Psoas muscle (tissue), 8 donors: ENCODE results near the gene TESK2. TPM values are rescaled to one million over a fixed set of nuclear protein-coding genes. Genes with fewer than 3 reads are reported as not detected.

Source experiments
- ATAC-seq, 4 donors: fragments of 200-7000 bp; cut with Tn5 transposase; one replicate each; pipeline ENCODE4 v1.9.1; 2020; ENCODE audit warnings: moderate library complexity in 3 of 4, mild to moderate bottlenecking in 2 of 4
- DNase-seq, 2 donors: peaks; one replicate each; pipeline ENCODE4 v3.0.0-alpha.2; 2020
- H3K27ac ChIP-seq: fragments of 200-600 bp; one replicate; pipeline ENCODE4 v1.8.0; 2022
- H3K27me3 ChIP-seq, 3 donors: fragments of 200-600 bp in 1 of 3; one replicate each; pipeline versions ENCODE4 v1.6.1 to v1.8.0; 2013 to 2022; ENCODE audit warnings: low read length in 2 of 3, mild to moderate bottlenecking in 2 of 3, moderate library complexity in 1 of 3; ENCODE audit not compliant: insufficient read depth in 3 of 3
- H3K36me3 ChIP-seq, 2 donors: fragments of 200-600 bp in 1 of 2; one replicate each; pipeline versions ENCODE4 v1.6.1 to v1.8.0; 2013 to 2022; ENCODE audit warnings: low read depth in 1 of 2, mild to moderate bottlenecking in 1 of 2, moderate library complexity in 1 of 2; ENCODE audit not compliant: insufficient read depth in 1 of 2
- H3K4me1 ChIP-seq: fragments of 200-600 bp; one replicate; pipeline ENCODE4 v1.8.0; 2022
- H3K4me3 ChIP-seq: fragments of 200-600 bp; one replicate; pipeline ENCODE4 v1.8.0; 2022; ENCODE audit warnings: mild to moderate bottlenecking
- H3K9me3 ChIP-seq: fragments of 200-600 bp; one replicate; pipeline ENCODE4 v1.8.0; 2022
- WGBS, 3 donors: extraction: QIAGEN DNeasy Blood & Tissue Kit; methylation state at CpG; one replicate each; pipeline versions ENCODE4 v1.1.6 to v1.1.7; 2013; 5-methylcytosine and 5-hydroxymethylcytosine counted together
- intact Hi-C, 2 donors: fragments of 100-400 bp; cut with DNase I; formaldehyde crosslinking; loops; one replicate each; pipeline versions ENCODE4 v1.11.0 to v1.14.2; 2022
- polyA plus RNA-seq, 3 donors: library from polyadenylated mRNA; stranded (reverse); fragments of 200-250 nt; gene quantifications; one replicate each; pipeline ENCODE4 v1.2.3, GENCODE V29; 2013
- total RNA-seq, 4 donors: library from RNA; stranded (reverse); fragmentation: NEBNext Ultra II Directional in 2 of 4; extraction: Animal tissue kit (Norgen Biotek cat#: 25700) in 2 of 4; gene quantifications; one replicate each; pipeline versions ENCODE4 v1.2.1 to v1.2.4, GENCODE V29; 2021 to 2023
- TF ChIP-seq, protein P1 (sequence below): fragments of 200-600 bp; IDR thresholded peaks from one replicate; pipeline ENCODE4 v1.8.0; 2022; ENCODE audit warnings: antibody characterized with exemption
- donor health status: healthy with polysubstance abuse.
- donor health status: DM: no; HTN: no; CAD: no; lungs with moderate emphysema.
- donor health status: Bipolar disorder and iron deficiency.
- donor health status: healthy.
- donor health status: DM: yes; HTN: yes; CAD: no.
- donor health status: DM: no; HTN: no; CAD: no.
- donor health status: DM: no; HTN: no; CAD: no.
- donor health status: DM: yes; HTN: yes; CAD: no.

The TESK2 gene
- total and polyA plus RNA-seq, 7 donors: 0.73 to 5.0 (median 2.2) TPM

DNA sequence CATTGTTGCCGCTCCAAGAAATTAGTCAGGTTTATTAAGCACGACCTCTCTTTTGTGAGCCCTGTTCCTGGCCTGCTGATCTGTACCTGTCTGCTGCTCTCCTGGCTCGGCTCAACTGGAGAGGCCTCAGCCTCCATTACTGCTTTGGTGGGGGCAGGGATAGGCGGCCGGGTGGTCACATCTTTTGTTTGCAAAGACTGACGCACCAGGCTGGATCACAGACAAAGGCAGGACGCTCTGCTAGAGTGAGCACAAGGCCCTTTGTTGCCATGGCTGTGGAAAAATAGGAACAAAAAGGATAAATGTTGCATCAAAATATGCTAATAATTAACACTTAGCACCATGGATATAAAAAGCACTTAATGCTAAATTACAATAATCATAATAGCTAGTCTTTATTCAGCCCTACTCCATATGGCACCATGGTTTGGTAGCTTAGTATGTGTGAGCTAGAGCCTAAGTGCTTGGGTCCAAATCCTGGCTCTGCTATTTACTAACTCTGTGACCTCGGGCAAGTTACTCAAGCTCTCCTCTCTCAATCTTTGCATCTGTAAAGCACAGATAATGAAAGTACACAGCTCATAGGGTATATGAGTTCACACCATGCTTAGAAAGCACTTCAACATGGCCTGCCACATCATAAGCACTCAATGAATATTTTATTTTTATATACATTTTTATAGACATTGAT is 193.2 kb downstream of the TESK2 start:
- WGBS, 3 donors: 67 to 76% (median 70%) methylated on average over 8 of the region's 8 CpGs
- no peaks in the 10 kb centered on the region for H3K27me3 ChIP-seq
- no peaks in the 10 kb centered on the region for H3K9me3 ChIP-seq
- TF ChIP-seq, protein P1, sequence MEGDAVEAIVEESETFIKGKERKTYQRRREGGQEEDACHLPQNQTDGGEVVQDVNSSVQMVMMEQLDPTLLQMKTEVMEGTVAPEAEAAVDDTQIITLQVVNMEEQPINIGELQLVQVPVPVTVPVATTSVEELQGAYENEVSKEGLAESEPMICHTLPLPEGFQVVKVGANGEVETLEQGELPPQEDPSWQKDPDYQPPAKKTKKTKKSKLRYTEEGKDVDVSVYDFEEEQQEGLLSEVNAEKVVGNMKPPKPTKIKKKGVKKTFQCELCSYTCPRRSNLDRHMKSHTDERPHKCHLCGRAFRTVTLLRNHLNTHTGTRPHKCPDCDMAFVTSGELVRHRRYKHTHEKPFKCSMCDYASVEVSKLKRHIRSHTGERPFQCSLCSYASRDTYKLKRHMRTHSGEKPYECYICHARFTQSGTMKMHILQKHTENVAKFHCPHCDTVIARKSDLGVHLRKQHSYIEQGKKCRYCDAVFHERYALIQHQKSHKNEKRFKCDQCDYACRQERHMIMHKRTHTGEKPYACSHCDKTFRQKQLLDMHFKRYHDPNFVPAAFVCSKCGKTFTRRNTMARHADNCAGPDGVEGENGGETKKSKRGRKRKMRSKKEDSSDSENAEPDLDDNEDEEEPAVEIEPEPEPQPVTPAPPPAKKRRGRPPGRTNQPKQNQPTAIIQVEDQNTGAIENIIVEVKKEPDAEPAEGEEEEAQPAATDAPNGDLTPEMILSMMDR: no peak
- DNase-seq: no peak
- H3K4me3 ChIP-seq: no peak overlapping the region
- H3K36me3 ChIP-seq: no peaks in the 10 kb centered on the region
- intact Hi-C loops: loop anchor here in 1 of 2 donors (5.0 to 10.0 kb wide), 3 partner anchors 93 to 511 kb away; partner anchors contain the start of genes BEST4, PTCH2 and ZSWIM5
- no peak for ATAC-seq
- H3K27ac ChIP-seq: no peak overlapping the region
- peaks cover under 1% of the 10 kb centered on the region for H3K4me1 ChIP-seq

Other genes with a start within 250 kb of the TESK2 start
- 1 to 10 TPM in 2 of 4 donors, under 1 TPM in 2; 0.84 to 2.6 (median 1.2) TPM for gene HPDL, start 164.3 kb downstream of the TESK2 start, total RNA-seq
- 1 to 10 TPM in 2 of 3 donors, under 1 TPM in 1; 0.73 to 4.9 (median 3.7) TPM for gene HPDL, start 164.3 kb downstream of the TESK2 start, polyA plus RNA-seq
- gene TOE1, start 151.0 kb downstream of the TESK2 start, total RNA-seq: 1 to 10 TPM; 3.1 to 5.9 (median 3.9) TPM
- 1 to 10 TPM; 2.7 to 6.7 (median 4.6) TPM for gene TOE1, start 151.0 kb downstream of the TESK2 start, polyA plus RNA-seq
- 10 to 100 TPM in 1 of 4 donors, 1 to 10 TPM in 3; 7.7 to 16.6 (median 8.3) TPM for gene MUTYH, start 150.7 kb downstream of the TESK2 start, total RNA-seq
- 10 to 100 TPM in 1 of 3 donors, 1 to 10 TPM in 2; 8.2 to 13.2 (median 9.0) TPM for gene MUTYH, start 150.7 kb downstream of the TESK2 start, polyA plus RNA-seq
- gene CCDC163, start 8.9 kb upstream of the TESK2 start, total RNA-seq: under 1 TPM; 0.25 to 0.64 (median 0.44) TPM
- gene CCDC163, start 8.9 kb upstream of the TESK2 start, polyA plus RNA-seq: under 1 TPM; 0.69 to 0.82 (median 0.69) TPM
- 10 to 100 TPM in 1 of 4 donors, 1 to 10 TPM in 3; 3.6 to 14.9 (median 6.7) TPM for gene MMACHC, start 9.1 kb upstream of the TESK2 start, total RNA-seq
- 1 to 10 TPM; 2.3 to 9.3 (median 3.8) TPM for gene MMACHC, start 9.1 kb upstream of the TESK2 start, polyA plus RNA-seq
- gene PRDX1, start 30.7 kb upstream of the TESK2 start, total RNA-seq: 100 to 1,000 TPM; 354 to 642 (median 440) TPM
- gene PRDX1, start 30.7 kb upstream of the TESK2 start, polyA plus RNA-seq: 1,000 to 10,000 TPM in 1 of 3 donors, 100 to 1,000 TPM in 2; 524 to 1,179 (median 653) TPM
- gene AKR1A1, start 59.7 kb upstream of the TESK2 start, total RNA-seq: 10 to 100 TPM; 35.6 to 69.6 (median 51.3) TPM
- 10 to 100 TPM; 37.9 to 91.5 (median 45.5) TPM for gene AKR1A1, start 59.7 kb upstream of the TESK2 start, polyA plus RNA-seq
- 10 to 100 TPM; 15.3 to 29.7 (median 28.1) TPM for gene NASP, start 92.9 kb upstream of the TESK2 start, total RNA-seq
- 10 to 100 TPM; 28.6 to 54.6 (median 37.9) TPM for gene NASP, start 92.9 kb upstream of the TESK2 start, polyA plus RNA-seq
- gene CCDC17, start 132.9 kb upstream of the TESK2 start, total RNA-seq: 1 to 10 TPM; 1.2 to 1.7 (median 1.3) TPM
- 1 to 10 TPM in 2 of 3 donors, under 1 TPM in 1; 0.69 to 2.1 (median 1.1) TPM for gene CCDC17, start 132.9 kb upstream of the TESK2 start, polyA plus RNA-seq
- gene GPBP1L1, start 195.4 kb upstream of the TESK2 start, total RNA-seq: 10 to 100 TPM; 52.2 to 71.0 (median 64.1) TPM
- gene GPBP1L1, start 195.4 kb upstream of the TESK2 start, polyA plus RNA-seq: 10 to 100 TPM; 25.8 to 74.4 (median 39.4) TPM
- 10 to 100 TPM; 15.3 to 21.9 (median 19.5) TPM for gene TMEM69, start 197.0 kb upstream of the TESK2 start, total RNA-seq
- 10 to 100 TPM; 16.6 to 50.8 (median 26.9) TPM for gene TMEM69, start 197.0 kb upstream of the TESK2 start, polyA plus RNA-seq